Kasumi-1 (cell line): ENCODE data around the gene IQCM.

ENCODE experiments used
- DNase-seq, 2 experiments: peaks; one replicate each; lab custom pipeline; 2025; lab: John Stamatoyannopoulos, UW

The IQCM gene

DNA sequence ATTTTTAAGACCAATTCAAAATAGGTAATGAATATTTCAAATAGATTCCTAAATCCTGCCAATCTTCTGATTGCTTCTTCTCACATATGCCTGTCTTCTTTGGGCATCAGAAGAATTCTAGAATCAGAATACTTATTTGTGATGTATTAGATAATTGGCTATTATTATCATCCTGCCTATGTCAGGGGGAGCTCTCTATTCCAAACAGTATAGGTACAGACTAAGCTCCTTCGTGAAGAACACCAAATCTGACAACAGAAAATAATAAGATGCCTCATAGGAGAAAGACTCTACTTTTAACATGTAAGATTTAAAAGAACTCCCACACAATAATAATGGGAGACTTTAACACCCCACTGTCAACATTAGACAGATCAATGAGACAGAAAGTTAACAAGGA lies at the start of gene IQCM:
Gene IQCM, minus strand, starts transcription at position 101 of the 400 bp plus-strand sequence. CDS start 73,152 bp downstream, outside the sequence.
- no peak for DNase-seq

GRCh38 chr4:149857446-149857845 lies 41.8 kb upstream of the IQCM start:
- no peak for DNase-seq

- DNase-seq: no peak
Measured at GRCh38 chr4:149845743-149846142, 30.1 kb upstream of the IQCM start.

- no peak for DNase-seq
Measured at GRCh38 chr4:149841686-149842085, 26.0 kb upstream of the IQCM start.

DNA sequence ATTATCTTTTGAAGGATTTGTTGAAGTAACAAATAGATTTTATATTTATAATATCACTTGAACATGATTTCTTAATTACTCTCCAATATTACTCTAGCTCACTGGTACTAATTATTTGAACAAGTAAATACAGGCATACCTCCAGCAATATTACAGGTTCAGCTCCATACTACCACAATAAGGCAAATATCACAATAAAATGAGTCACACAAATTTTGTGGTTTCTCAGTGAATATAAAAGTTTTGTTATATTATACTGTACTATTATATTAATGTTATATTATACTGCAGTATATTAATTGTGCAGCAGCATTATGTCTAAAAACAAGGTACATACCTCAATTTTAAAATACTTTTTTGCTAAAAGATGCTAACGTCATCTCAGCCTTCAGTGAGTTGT lies 22.4 kb upstream of the IQCM start:
- no peak for DNase-seq

DNA sequence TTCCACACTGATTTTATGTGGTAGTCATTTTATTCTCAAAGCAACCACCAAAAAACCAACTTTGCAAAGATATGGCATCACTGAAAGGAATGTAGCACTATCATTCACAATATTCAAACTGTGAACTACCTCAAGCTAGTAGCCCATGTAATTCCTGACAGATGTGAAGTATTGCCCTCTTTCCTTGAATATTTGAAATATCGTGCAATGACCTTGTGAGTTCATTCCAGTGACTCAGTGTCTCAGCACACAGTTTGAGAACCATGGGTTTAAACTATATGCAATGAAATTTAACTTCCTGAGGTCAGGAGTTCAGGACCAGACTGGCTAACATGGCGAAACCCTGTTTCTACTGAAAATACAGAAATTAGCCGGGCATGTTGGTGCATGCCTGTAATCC lies 20.9 kb upstream of the IQCM start:
- DNase-seq: no peak

DNA sequence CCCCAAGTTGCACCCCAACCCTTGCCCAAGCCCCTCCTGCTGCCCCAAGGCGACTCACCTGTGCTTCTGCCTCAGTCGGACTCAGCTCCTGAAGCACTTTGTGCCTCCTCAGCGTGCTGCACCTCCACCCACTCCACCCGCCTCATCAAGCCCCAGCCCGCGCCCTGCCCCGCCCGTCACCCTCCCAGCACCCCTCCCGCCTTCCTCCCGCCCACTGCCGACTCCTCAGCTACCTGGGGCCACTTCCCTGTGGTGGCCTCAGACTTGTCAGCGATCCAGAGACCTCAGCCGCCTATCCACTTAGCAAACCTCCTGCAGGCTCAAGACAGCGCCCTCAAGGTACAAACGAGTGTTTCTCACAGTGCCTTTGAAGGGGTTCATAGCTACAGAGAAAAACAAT lies 19.6 kb upstream of the IQCM start:
- DNase-seq: no peak

DNA sequence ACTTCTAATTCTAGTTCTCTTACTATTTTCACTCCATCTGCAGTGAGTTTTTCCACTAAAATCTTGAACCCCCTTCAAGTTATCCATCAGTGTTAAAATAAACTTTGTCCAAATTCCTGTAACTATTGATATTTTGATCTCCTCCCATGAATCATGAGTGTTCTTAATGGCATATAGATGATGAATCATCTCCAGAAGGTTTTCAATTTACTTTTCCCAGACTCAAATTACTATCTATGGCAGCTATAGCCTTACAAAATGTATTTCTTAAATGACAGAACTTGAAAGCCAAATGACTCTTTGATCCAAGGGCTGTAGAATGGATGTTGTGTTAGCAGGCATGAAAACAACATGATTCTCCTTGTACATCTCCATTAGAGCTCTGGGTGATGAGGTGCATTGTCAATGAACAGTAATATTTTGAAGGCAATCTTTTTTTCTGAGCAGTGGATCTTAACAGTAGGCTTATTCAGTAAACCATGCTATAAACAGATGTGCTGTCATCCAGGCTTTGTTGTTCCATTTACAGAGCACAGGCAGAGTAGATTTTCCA lies 16.1 kb upstream of the IQCM start:
- no peak for DNase-seq

DNA sequence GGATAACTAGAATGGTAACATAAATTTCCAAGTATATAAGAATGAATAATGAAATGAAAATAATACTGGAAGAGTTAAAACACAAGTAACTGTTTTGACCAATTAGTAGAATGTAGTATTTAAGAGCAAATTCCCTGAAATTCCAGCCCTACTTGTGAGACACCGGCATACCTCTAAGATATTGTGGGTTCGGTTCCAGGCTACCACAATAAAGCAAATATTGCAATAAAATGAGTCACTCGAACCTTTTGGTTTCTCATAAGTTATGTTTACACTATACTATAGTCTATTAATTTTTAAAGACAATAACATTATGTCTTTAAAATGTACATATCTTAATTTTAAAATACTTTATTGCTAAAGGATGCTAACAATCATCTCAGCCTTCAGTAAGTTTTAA lies 15.2 kb upstream of the IQCM start:
- DNase-seq: no peak

- no peak for DNase-seq
Measured at GRCh38 chr4:149825336-149825735, 9.7 kb upstream of the IQCM start.

GRCh38 chr4:149823769-149824221 lies 8.2 kb upstream of the IQCM start:
- DNase-seq: no peak

DNA sequence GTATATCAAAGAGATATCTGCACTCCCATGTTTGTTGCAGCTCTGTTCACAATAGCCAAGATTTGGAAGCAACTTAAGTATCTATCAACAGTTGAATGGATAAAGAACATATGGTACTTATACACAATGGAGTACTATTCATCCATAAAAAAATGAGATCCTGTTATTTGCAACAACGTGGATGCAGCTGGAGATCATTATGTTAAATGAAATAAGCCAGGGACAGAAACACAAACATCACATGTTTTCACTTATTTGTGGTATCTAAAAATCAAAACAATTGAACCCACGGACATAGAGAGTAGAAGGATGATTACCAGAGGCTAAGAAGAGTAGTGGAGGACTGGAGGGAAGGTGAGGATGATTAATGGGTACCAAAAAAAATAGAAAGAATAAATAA lies 14.2 kb downstream of the IQCM start:
- DNase-seq: no peak

GRCh38 chr4:149799546-149799945 lies 16.1 kb downstream of the IQCM start:
- no peak for DNase-seq

GRCh38 chr4:149796381-149796780 lies 19.3 kb downstream of the IQCM start:
- no peak for DNase-seq

DNA sequence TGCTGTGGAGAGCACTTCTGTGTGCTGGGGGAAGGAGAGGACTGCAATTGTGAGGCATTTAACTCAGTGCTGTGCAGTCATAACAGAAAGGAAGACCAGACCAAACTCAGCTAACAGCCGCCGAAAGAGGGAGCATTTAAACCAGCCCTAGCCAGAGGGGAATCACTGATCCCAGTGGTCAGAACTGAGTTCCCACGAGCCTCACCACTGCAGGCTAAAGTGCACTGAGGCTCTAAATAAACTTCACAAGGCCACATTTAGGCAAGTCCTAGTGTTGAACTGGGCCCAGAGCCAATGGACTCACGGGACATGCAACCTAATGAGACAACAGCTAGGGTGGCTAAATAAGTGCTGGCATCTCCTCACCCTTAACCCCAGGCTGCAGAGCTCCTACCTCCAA lies 20.4 kb downstream of the IQCM start:
- DNase-seq: no peak

DNA sequence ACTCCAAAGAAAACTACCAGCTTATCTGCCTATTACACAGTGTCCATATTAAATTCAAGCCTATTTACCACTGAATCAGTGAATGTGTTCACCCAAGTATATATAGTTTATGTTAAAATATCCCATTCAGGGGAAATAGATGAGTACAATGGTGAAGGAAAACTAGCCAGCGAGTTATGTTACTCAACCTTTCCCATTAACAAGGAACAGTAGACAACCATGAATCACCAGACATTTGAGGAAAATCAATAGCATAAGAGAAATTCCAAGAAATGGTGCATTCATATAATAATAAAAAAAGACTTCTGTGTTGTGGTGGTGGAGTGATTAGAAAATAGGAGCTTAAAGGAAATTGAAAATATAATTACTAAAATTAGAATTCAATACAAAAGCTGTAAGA lies 21.3 kb downstream of the IQCM start:
- DNase-seq: no peak

DNA sequence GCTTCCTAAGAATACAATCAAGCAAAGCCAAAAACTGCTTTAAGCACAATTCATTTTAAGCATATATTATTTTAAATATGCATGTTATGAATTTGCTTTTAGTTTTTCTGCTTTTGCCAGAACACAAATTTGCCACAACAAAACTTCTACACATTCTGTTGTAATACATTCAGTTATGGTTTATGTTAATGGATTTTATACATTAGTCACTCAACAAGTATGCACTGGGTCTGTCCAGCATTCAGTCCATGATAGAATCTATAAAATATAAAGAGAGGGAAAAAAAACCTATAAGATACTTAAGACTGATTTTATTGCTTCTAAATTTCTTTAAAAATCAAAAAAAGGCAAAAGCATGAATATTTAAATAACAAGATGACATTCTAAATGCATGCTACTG lies 22.2 kb downstream of the IQCM start:
- no peak for DNase-seq

DNA sequence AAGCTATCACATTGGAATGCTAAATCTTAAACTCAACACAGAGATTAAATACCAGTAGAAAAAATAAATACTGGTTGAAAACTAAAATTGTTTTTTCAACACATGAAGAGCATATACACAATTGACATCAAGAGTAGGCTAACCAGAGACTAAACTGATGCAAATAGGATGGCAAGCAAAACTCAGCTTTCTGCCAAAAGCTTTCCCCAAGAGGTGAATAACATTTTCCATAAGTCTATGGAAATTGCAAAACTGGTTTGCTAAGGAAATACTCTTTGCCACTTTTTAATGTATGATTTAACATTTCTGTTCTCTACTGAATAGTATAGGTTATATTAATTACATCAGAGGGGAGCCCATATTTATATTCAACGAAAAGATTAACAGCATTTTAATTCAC lies 23.8 kb downstream of the IQCM start:
- no peak for DNase-seq

DNA sequence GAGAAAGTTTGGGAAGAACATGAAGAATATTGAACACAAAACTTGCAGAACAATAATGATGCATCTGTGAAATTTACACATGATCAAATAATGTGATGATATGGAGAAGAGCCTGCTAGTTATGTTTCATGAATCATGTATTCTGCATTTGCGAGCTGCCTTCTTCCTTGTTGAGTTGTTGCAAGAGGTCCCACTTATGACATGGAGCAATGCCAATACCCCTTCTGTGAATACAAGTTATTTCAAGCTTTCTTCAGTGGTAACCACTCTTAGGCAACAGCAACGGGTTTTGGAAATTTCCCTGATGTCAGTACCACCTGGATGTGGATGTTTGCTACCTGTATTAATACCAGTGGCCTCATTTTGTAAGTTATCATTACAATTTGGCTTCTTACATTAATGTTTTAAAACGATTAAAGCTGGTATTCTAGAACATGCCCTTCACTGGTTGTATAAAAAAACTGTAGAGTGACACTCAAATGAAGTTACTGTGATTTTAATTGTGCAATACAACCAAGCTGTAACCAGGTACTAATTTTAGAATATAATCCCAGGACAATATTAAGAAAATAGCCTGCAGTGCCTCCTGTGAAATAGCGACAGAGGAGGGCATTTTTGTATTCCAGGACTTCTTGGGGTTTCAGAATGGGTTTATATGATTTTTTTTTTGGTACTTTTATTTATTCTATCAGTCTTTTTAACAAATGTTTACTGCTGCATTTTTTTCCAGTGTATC lies 25.3 kb downstream of the IQCM start:
- DNase-seq: no peak

DNA sequence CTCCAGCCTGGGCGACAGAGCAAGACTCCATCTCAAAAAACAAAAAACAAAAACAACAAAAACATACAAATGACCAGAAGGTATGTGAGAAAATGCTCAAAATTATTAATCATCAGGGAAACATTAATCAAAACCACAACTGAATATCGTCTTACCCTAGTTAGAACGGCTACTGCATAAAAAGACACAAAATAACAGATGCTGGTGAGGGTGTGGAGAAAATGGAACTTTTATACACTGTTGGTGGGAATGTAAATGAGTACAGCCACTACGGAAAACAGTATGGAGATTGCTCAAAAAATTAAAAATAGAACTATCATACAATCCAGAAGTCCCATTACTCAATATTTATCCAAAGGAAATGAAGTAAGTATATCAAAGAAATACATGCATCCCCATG lies 27.3 kb downstream of the IQCM start:
- no peak for DNase-seq

GRCh38 chr4:149785696-149786431 lies 29.8 kb downstream of the IQCM start:
- DNase-seq: no peak

DNA sequence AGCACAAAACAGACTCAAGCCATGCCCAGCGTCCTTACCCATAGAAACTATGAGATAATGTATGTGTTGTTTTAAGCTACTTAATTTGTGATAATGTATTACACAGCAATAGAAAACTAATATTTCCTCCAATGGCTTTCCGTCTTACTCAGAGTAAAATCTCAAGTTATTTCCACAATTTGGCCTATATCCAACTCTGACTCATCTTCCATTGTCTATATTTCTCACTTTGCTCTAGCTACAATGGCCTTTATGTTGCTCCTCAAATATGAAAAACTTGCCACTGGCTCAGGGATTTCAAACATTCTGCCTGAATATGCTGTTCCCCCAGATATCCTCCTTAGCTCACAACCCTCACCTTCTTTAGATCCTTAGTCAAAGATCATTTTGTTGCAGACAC lies 31.6 kb downstream of the IQCM start:
- no peak for DNase-seq

DNA sequence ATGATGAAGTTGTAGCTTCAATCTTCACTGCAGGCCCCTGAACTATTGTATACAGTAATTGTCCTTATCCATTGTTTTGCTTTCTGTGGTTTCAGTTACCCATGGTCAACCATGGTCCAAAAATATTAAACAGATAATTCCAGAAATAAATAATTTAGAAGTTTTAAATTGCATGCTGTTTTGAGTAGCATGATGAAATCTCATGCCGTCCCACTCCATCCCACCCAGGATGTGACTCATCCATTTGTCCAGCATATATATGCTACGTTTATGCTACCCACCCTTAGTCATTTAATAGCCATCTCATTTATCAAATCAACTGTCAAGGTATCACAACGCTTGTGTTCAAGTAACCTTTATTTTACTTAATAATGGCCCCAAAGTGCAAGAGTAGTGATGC lies 34.5 kb downstream of the IQCM start:
- DNase-seq: no peak
